DMS 273 (cell line): ENCODE results near the gene SYT7.

Experiments used
- DNase-seq: peaks from one replicate; lab custom pipeline; 2025; ENCODE audit not compliant: unreplicated experiment; lab: John Stamatoyannopoulos, UW

Gene SYT7

DNA sequence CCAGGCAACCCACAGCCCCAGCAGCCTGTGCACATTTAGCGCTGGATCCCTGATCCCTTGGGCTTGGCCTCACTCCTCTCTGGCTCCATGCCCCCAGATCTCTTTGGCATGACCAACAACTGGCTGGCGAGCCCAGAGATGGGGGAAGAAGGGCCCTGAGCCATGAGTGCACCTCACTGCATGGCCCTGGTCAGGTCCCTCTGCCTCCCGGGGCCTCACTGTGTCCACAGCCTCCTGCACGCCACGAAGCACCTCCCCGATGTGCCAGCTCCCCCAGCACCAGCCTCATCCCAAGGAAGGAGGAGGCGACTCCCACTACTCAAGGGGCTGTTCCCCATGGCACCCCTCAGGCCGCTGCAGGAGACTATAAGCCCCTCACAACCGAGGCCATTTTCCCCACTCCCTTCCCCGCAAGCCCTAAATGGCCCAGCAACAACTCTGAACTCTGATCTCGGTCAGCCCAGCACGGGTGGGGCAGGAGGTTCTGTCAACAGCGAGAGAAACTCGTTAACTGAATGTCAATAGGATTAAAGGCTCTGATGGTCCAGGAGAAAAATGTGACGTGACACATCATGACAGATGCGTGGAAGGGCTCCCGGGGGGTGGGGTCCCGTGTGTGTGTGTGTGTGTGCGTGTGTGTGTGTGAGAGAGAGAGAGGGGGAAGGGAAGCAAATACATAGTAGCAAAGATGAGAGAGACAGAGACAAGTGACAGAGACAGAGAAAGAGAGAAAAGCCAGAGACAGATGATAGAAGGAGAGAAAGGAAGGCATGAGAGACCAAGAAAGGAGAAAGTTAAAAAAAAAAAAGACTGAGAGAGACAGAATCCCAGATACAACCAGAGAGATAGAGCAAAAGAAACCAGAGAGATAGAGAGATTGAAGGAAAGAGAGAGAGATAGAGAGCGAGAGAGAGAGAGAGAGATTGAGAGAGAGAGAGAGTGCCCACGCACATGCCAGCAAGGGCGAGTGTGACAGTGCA lies 28.4 kb upstream of the SYT7 start:
- DNase-seq = no peak

DNA sequence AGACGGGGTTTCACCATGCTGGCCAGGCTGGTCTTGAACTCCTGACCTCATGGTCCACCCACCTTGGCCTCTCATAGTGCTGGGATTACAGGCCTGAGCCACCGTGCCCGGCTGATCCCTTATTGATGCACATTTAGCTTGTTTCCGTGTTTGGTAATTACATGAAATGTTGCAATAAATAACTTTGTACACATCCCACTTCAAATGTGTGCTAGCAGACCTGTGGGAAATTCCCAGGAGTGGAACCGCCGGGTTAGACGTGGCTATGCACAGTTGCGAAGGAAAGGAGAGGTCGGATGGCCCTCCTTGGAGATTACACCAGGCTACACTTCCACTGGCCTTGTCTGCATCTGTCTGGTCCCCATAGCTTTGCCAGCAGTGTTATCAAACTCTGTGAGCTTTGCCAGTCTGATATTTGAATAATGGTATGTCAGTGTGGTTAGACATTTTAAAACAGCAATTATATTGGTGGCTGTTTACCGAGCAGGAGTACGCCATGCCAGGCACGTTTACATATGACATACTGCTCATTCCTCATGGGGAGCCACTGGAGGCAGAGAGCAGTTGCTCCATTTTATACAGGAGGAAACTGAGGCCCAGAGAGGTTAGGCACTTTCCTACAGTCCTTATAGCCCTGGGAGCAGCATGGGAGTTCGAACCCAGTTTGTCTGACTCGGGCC lies 27.2 kb upstream of the SYT7 start:
- DNase-seq = no peak

DNA sequence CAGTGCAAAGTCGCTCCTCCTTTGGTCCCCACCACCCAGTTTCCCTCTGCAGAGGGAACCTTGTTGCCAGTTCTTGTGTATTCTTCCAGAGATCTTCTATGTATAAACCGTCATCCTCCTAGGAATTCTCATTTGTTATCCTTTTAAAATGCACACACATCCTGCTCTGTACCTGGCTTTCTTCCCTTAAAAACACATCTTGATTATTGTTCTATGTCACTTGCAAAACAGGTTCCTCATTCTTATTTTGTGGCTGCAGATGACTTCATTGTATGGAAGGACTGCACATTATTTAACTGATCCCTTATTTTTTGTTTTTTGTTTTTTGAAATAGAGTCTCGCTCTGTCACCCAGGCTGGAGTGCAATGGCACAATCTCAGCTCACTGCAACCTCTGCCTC lies 26.6 kb upstream of the SYT7 start:
- no peak for DNase-seq

GRCh38 chr11:61603667-61604066 lies 22.8 kb upstream of the SYT7 start:
- DNase-seq = peak; percentile 27

- peak; percentile 97 for DNase-seq
These were observed 22.1 kb upstream of the SYT7 start for GRCh38 chr11:61602775-61603569.

GRCh38 chr11:61601512-61601911 lies 20.6 kb upstream of the SYT7 start:
- DNase-seq = no peak

GRCh38 chr11:61599968-61600710 lies 19.3 kb upstream of the SYT7 start:
- DNase-seq = no peak

DNA sequence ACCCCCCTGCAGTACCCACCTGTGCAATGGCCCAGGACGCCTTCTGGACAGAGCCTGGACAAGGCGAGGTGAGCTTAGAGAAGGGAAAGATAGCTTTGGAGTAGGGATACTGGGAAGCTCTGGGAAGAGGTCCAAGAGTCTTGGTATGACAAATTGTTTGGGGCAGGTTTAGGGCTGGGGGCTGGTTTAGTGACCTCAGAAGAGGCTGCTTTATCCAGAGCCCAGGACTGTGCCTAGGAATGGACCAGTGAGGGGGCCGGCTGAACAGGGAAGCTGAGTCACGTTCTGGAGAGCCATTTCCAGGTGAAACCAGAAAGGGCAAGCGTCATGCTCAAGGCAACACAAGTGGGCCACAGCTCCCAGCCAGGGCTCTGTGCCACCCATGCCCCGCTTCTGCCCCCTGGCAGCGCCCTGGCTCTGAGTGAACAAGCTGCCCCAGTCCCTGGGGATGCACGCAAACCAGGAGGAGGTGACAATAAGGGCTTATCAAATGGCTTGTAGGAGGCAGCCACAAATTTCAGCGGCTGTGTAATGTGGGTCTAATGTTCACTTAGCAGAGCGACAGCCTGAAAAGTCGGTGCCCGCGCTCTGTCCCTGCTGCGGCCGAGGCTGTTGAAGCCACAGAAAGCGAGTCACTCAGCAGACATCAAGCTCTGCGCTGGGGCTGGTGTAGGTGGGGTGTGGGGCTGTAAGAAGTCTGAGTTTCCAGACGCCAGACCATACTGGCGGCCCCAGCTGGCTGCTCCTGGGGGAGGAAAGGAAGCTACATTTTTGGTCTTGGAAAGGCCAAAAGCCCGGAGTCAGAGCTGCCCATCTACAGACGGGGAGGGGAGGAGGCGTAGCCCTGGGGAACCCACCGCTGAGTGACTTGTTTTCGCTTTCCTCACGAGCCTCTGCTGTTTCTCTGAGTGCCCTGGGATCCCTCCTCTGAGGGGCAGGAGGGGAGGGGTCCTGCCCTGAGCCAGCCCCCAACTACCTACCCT lies 18.3 kb upstream of the SYT7 start:
- DNase-seq = peak; percentile 82

DNA sequence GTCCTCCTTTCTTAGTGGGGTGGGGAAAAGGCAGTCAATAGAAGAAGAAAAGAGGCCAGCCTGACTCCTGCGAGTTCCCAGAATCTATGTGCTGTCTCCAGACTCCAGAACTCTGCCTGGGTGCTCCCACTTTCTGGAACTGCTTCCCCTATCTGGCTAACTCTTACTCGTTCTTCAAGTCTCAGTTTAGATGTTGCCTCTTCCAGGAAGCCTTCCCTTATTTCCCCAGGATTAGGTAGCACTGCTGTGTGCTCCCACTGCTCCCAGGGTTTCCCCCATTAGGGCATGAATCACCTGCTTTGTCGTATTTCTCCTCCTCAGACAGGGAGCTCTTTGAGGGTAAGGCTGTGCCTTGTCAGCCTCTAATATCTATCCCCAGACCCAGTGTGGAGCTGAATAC lies 17.5 kb upstream of the SYT7 start:
- no peak for DNase-seq

DNA sequence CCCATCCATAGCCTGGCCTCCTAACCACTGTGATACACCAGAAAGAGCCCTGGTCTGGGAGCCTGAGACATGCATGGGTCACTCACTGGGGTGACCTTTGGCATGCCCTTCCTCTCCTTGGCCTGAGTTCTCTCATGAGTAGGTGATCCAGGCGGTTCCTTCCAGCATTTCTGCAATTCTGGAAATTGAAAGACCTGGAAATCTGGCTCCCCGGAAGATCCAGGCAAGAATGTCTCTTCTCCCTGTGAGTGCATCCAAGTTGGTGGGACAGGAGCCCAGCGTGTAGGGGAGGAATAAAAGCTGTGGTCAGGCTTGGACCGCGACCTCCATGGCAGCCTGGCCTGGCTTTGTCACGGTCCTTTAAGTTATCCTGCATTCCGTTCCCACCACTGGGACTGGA lies 16.1 kb upstream of the SYT7 start:
- DNase-seq = no peak

DNA sequence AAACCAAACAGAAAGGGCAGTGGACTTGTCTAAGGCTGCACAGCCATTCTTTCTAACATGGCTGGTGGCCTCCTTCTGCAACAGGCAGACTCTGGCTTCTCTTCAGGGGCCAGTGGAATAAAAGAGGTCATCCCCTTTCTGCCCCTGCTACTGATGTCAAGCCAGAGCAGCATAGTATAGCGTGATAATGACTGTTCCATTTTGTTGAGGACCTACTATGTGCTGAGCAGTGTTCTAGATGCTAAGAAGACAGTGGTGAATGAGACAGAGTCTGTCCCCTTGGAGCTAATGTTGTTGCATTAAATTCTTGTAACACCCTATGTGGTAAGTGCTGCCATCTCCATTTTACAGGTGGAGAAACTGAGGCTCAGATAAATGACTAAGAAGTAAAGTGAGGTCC lies 15.7 kb upstream of the SYT7 start:
- DNase-seq = no peak

GRCh38 chr11:61594907-61595257 lies 14.0 kb upstream of the SYT7 start:
- no peak for DNase-seq

DNA sequence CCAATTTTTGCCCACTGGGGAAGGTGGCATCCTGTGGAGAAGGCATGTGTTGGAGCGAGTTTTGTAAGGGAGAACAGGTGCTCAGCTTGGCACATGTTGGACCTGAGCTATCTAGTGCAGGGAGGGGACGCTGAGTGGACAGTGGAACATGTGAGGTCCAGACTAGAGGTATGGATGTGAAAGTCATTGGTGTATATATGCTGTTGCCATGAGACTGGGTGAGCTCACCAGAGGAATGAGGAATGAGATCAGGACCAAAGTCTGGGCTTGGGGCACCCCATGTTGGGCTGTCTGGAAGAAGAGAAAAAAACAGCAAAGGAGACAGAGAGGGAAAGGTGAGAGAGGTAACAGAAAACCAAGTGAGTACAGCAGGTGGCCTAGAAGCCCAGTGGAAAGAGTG lies 12.3 kb upstream of the SYT7 start:
- DNase-seq = no peak

DNA sequence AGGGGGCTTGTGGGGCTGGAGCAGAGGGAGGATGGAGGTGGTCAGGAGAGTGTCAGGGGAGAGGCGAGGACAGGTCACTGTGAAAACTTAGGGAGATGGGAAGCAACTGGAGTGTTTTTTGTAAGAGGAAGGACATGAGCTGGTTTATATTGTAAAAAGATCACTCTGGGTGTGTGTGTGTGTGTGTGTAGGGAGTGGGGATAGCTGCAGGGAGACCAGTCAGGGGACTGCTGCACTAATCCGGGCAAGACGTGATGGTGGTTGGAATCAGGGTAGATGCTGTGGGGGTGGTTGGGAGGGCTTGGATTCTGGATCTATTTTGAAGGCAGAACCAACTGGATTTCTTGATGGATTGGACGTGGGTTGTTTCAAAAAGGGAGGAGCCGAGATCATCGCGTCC lies 11.3 kb upstream of the SYT7 start:
- no peak for DNase-seq

DNA sequence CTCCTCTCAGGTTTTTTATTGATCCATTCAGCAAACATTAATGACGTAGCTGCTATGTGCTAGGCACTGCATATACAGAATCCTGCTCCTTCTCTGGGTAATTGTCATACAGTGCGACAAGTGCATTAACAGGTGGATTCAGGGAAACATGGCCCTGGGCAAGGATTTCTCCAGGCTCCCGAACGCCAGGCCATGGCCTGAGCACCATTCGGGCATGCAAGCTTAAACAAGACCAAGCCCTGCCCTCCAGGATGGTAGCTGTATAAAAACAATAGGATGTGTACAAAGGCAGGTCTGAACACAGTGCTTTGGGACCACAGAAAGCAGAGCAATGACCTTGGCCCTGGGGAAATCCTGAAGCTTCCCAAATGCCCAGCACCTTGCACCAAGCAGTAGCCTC lies 9.1 kb upstream of the SYT7 start:
- no peak for DNase-seq

- DNase-seq = no peak
These were observed 7.9 kb upstream of the SYT7 start for GRCh38 chr11:61588728-61589191.

- DNase-seq = peak; percentile 75
These were observed 7.3 kb upstream of the SYT7 start for GRCh38 chr11:61587951-61588727.

DNA sequence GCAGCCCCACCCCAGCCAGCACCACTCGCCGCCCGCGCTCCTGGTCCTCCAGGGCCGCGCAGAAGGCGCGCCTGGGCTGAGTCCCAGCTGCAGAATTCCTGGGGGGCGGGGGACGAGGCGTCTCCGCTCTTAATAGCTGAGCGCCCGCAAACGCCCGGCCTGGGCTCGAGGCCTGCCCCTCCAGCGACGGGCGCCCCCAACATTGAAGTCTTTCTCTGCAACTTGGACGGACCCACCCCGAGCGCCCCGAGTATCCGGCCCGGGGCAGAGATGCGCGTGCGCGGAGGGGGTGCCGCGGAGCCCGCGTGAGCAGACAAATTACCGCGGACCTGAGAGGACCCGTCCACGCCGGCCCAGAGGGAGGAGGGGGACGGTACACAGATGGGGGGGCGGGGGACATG lies 6.7 kb upstream of the SYT7 start:
- peak; percentile 68 for DNase-seq
